COLO668 (cell line): ENCODE results near the gene GLIS1.
A peak's percentile ranks its signal among the peaks of the same experiment; 100 is the strongest.

ENCODE experiments used
- DNase-seq: peaks from one replicate; lab custom pipeline; 2025; ENCODE audit not compliant: unreplicated experiment; lab: John Stamatoyannopoulos, UW

The GLIS1 gene

GRCh38 chr1:53499257-53500203 lies 239.4 kb downstream of the GLIS1 start:
- no peak for DNase-seq

GRCh38 chr1:53498555-53499131 lies 240.3 kb downstream of the GLIS1 start:
- DNase-seq: no peak

GRCh38 chr1:53495633-53496345 lies 243.2 kb downstream of the GLIS1 start:
- DNase-seq: no peak

GRCh38 chr1:53490351-53490750 lies 248.6 kb downstream of the GLIS1 start:
- no peak for DNase-seq

GRCh38 chr1:53486395-53487026 lies 252.5 kb downstream of the GLIS1 start:
- no peak for DNase-seq

- peak; percentile 87 for DNase-seq
These were observed 253.2 kb downstream of the GLIS1 start for GRCh38 chr1:53485478-53486394.

GRCh38 chr1:53484705-53485477 lies 254.1 kb downstream of the GLIS1 start:
- DNase-seq: no peak

GRCh38 chr1:53483656-53484055 lies 255.3 kb downstream of the GLIS1 start:
- DNase-seq: no peak

GRCh38 chr1:53483170-53483569 lies 255.8 kb downstream of the GLIS1 start:
- DNase-seq: no peak

GRCh38 chr1:53482441-53483153 lies 256.4 kb downstream of the GLIS1 start:
- no peak for DNase-seq

GRCh38 chr1:53481456-53481855 lies 257.5 kb downstream of the GLIS1 start:
- no peak for DNase-seq

GRCh38 chr1:53480678-53481077 lies 258.3 kb downstream of the GLIS1 start:
- no peak for DNase-seq

- no peak for DNase-seq
These were observed 260.5 kb downstream of the GLIS1 start for GRCh38 chr1:53478502-53478818.

- no peak for DNase-seq
These were observed 261.1 kb downstream of the GLIS1 start for GRCh38 chr1:53477651-53478501.

- DNase-seq: no peak
These were observed 262.4 kb downstream of the GLIS1 start for GRCh38 chr1:53476579-53476978.

GRCh38 chr1:53475664-53476063 lies 263.3 kb downstream of the GLIS1 start:
- no peak for DNase-seq

- DNase-seq: no peak
These were observed 265.5 kb downstream of the GLIS1 start for GRCh38 chr1:53473463-53473862.

GRCh38 chr1:53471000-53471399 lies 268.0 kb downstream of the GLIS1 start:
- no peak for DNase-seq
